GM18858 (cell line): ENCODE measurements around the gene ACAD9.
"Not testable (repeated sequence)": the region's sequence is repeated elsewhere in the genome, so short reads cannot be mapped to it uniquely, and the experiment has no call there.

Source experiments
- ATAC-seq: cut with Tn5 transposase; IDR thresholded peaks from one replicate; pipeline ENCODE4 v1.9.1; 2021; ENCODE audit not compliant: unreplicated experiment

The ACAD9 gene

GRCh38 chr3:128859630-128860029 lies 19.8 kb upstream of the ACAD9 start:
- no peak for ATAC-seq

- no peak for ATAC-seq
Measured at GRCh38 chr3:128861491-128861890, 17.9 kb upstream of the ACAD9 start.

DNA sequence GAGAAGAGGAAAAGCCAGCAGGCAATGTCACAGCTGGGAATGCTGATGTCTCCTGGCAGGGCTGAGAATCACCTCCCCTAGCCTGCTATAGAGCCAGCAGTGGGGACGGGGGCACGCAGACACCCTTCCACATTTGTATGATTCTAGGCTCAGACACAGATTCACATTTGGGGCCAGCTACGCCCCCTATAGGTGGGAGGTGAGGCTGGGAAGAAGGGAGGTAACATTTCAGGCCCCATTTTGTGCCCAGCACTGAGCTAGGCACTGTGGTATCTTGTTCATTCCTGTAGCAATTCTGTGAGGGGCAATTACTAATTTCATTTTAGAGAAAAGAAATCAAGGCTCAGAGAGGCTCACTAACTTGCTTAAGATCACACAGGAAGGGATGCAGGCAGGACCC lies 15.9 kb upstream of the ACAD9 start:
- no peak for ATAC-seq

DNA sequence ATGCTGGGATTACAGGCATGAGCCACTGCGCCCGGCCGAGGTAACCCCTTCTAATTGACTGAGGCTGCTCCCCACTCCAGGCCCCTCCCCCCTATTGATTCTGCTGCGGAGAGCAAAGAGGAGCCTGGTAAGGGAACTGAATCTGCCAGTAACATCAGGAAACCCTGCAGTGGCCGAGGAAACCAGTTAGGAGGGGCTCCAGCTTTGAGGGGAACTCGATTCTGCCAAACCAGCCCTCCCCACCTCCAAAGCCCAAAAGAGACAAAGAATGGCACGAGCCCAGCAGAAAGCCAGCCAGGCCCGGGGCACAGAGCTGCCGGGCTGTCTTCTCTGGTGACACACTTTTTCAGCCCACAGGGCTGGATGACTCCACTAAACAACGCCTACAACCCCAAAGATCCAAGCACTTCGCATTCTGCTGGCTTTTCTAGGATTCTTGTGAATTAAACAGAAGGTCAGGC lies 15.0 kb upstream of the ACAD9 start:
- ATAC-seq: no peak

- ATAC-seq: not testable (repeated sequence)
Measured at GRCh38 chr3:128864849-128865804, 14.3 kb upstream of the ACAD9 start.

- no peak for ATAC-seq
Measured at GRCh38 chr3:128867200-128868125, 12.0 kb upstream of the ACAD9 start.

DNA sequence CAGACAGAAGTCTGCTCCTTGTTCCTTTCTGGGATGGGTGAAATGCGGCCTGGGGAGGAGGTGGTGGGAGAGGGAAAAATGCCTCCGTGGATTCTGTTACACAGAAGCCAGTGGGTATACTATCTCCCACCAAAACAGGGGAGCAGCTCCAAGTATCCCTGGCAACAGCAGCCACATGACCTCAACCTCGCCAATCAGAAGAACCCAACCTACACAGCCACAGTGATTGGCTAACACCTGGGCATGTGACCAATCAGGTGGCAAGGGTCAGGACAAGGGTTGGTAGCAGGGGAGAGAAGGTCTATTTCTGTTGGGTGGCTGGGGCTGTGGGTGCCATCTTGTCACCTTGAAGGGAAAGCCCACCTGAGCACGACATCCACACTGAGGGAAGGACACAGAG lies 9.1 kb upstream of the ACAD9 start:
- ATAC-seq: no peak

DNA sequence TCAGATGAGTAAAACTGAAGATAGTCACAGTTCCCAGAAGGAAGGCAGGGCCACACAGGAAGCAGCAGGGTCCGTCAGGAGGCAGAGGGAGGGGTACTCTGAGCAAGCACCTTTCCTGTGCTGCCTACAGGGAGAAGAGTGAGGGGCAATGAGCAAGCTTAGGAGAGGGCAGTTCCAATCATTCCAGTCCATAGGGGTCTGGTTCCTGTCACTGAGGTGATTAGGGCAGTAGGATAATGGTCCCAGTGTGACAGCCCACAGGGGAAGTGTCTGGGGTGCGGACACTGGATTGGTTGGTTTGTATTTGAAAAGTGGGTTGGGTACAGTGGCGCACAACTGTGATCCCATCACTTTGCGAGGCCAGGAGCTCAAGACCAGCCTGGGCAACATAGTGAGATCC lies 7.1 kb upstream of the ACAD9 start:
- no peak for ATAC-seq

DNA sequence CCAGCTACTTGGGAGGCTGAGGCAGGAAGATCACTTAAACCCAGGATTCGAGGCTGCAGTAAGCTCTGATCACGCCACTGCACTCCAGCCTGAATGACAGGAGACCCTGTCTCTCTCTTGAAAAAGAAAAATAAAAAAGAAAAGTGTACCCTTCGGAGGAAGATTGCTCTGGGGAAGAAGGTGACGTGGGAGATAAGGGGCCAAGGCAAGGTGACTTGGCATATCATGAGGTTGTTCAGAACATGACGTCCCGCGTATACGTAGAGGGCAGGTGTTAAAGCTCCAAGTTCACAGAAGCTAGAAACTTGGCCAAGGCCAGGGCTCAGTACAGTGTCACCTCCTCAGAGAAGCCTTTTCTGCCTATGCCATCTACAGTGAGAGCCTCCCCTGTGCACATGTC lies 6.7 kb upstream of the ACAD9 start:
- ATAC-seq: no peak

- no peak for ATAC-seq
Measured at GRCh38 chr3:128873244-128874022, 6.0 kb upstream of the ACAD9 start.

GRCh38 chr3:128874481-128875180 lies 4.8 kb upstream of the ACAD9 start:
- ATAC-seq: no peak

DNA sequence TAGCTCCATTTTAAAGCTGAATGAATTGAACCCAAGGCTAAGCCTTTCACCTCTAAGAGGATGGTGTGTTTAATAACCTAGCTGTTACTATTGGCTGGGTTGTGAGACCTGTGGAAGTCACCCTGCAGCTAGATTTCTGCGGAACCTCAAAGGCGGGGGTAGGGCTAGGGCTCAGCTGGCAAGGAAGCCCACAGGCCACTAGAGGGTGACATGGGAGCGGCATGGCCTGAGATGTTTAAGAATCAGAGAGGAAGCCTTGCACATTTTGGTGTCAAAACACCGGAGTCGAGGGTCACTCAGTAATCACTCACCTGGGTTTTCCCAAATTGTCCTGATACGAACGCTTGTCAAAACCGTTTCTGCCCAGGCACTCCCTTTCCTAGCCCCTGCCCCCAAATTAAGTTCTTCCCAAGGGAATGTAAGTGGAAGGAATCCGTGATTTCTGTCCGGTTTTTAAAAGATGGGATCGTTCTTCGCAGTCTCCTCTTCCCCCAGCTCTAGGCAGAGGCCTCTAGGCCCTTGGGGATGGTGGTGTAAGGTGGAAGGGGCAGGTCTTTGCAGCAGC lies 3.8 kb upstream of the ACAD9 start:
- ATAC-seq: no peak

- ATAC-seq: no peak
Measured at GRCh38 chr3:128878011-128878457, 1.4 kb upstream of the ACAD9 start.

DNA sequence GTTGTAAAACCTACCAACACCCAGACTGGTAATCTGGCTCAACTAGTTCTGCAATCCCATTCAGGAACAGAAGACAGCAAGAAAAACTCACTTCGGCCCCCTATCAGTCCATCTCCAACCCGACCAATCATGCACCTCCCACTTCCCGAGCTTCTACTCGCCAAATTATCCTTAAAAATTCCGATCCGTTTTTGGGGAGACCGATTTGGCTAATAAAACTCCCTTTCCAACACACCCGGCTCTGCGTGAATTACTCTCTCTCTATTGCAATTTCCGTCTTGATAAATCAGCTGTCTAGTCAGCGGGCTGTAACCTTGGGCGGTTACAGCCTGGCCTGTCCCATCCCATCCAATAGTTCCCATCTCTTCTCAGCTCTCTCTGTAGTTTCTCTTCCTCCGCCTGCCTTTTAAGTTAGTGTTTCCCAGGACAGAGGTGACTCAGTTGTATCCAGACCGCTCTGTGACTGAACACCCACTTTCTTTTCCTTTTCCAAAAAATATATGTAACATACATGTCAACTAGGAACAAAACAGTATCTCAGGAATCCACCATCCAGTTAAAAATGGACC lies 780 bp upstream of the ACAD9 start:
- peak; percentile 15 for ATAC-seq

DNA sequence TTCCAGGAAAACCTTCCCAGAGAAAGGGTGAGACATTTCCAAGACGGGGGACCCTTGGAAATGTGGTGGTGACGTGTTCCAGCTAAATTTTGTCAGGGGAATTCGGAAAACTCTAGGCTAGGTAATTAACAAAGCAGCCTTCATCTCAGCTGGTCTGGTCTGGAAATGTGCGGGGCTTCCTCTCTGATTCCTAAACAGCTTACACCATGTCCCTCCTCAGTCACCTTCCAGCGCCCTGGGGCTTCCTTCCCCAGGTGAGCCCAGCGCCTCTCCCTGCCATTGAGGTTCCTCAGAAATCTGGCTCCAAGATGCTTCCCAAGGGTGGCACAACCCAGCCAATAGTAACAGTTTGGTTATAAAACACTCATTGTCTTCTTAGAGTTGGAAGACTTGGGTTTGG lies 571 bp downstream of the ACAD9 start:
- no peak for ATAC-seq

DNA sequence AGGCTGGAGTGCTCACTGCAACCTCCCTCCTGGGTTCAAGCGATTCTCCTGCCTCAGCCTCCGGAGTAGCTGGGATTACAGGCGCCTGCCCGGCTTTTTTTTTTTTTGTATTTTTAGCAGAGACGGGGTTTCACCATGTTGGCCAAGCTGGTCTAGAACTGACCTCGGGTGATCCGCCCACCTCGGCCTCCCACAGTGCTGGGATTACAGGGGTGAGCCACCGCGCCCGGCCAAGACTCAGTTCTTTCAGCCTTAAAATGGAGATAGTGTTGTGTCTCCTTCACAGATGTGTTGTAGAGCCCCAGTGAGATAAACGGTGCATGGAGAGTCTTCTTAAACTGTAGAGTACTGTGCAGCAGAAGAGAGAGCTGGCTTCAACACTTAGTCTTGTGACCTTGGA lies 1.0 kb downstream of the ACAD9 start:
- not testable (repeated sequence) for ATAC-seq

GRCh38 chr3:128881576-128881975 lies 2.2 kb downstream of the ACAD9 start:
- no peak for ATAC-seq

GRCh38 chr3:128882719-128883118 lies 3.3 kb downstream of the ACAD9 start:
- ATAC-seq: no peak

GRCh38 chr3:128884992-128885391 lies 5.6 kb downstream of the ACAD9 start:
- no peak for ATAC-seq
